ENCODE measurements around the gene ABCD1. TPM values are rescaled to one million over a fixed set of nuclear protein-coding genes. Genes with fewer than 3 reads are reported as not detected.
"Not testable (repeated sequence)": the region's sequence is repeated elsewhere in the genome, so short reads cannot be mapped to it uniquely, and the experiment has no call there.

ABCD1 gene
- total RNA-seq, 1 donor from 2014 or later, result 20.3 TPM

DNA sequence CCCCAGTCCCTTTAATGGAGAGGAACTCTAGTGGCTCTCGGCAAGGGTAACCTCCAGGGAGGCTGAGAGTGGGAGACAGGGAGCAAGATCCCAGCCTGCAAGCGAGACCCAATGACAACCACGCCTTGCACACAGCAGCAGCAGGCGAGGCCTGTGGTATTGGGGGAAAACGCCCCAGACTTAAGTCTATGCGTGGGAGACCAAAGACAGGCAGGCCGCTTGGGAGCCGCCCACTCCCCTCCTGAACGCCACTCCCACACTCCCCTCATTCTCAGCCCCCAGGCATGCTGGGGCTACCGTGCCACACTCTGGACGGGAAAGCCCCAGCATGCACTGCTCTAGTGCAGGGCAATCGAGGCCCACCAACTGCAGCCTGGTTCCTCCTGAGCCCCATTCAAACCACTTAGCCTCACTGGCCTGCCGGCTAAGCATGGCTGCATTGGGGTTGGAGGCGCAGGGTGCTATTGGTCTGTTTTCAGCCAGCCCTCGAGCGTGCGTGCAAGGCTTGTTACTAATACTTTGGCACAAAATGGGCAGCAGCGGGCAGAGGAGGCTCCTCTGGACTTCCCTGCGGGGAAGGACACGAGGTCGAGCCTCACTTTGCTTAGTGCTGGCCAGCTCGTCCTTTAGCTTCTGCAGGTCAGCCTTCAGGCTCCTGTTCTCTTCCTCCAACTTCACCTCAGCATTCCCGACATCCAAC is 22.2 kb upstream of the ABCD1 start:
- peaks cover 9% of the 10 kb centered on the region for H3K9me3 Mint-ChIP-seq (ENCODE audit: low read depth)
- TF ChIP-seq CTCF (IDR thresholded peaks at IDR 0.05), result no peak
- H3K27me3 Mint-ChIP-seq (ENCODE audit: low read depth), result no peaks in the 10 kb centered on the region
- peaks cover 14% of the 10 kb centered on the region for H3K4me1 Mint-ChIP-seq (ENCODE audit: low read depth)
- H3K36me3 Mint-ChIP-seq (ENCODE audit: low read depth), result no peaks in the 10 kb centered on the region
- no peak for DNase-seq (ENCODE audit: low spot score)
- no peak overlapping the region for H3K27ac Mint-ChIP-seq (ENCODE audit: unreplicated experiment)
- H3K4me3 Mint-ChIP-seq (ENCODE audit: unreplicated experiment), result no peak overlapping the region

DNA sequence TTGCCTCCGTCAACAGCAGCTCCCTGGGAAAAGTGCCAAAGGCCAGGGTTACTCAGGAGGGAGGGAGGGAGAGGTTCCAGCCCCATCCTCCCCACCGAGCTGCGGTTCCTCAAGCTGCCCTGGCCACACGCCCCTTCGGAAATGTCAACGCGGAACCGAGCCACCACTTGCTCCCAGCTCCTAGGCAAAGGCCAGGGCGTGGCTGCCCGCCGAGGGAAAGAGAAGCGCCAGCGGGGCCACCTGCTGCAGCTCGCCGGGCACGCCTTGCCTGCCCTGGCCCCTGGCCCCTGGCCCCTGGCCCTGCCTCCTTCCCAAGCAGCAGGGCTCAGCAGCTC is 21.7 kb upstream of the ABCD1 start:
- Mint-ChIP-seq H3K4me1 (ENCODE audit: low read depth) (peaks cover 14% of the 10 kb centered on the region), H3K27ac (ENCODE audit: unreplicated experiment) (no peak overlapping the region), H3K27me3 (ENCODE audit: low read depth) (no peaks in the 10 kb centered on the region), H3K4me3 (ENCODE audit: unreplicated experiment) (no peak overlapping the region), H3K36me3 (ENCODE audit: low read depth) (no peaks in the 10 kb centered on the region), H3K9me3 (ENCODE audit: low read depth) (peaks cover 9% of the 10 kb centered on the region)
- no peak for TF ChIP-seq CTCF (IDR thresholded peaks at IDR 0.05)
- DNase-seq (ENCODE audit: low spot score), result no peak

DNA sequence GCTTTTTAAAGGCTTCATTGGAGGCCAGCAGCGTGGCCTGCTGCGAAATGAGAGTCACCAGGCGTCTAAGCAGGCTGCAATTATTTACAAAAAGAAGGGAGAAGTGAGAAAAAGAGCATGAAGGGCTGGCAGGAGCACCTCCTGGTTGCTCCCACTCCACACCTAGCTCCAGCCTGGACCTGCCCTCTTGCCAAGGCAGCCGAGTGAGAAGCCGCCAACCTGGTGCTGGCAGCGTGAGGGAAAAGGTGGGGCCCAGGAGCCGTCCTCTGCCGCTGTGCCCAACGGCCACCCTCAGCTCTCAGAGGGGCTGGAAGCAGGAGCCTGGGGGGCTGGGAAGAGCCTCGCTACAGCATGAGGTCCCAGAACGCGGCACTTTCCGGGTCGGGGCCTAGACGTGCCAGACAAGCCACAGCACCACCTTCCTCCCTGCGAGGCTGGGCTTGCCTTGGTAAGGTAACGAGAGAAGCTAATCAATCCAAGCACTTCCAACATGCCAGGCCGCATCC is 20.6 kb upstream of the ABCD1 start:
- Mint-ChIP-seq H3K36me3 (ENCODE audit: low read depth) (no peaks in the 10 kb centered on the region), H3K27ac (ENCODE audit: unreplicated experiment) (no peak overlapping the region), H3K27me3 (ENCODE audit: low read depth) (no peaks in the 10 kb centered on the region), H3K4me3 (ENCODE audit: unreplicated experiment) (no peak overlapping the region), H3K4me1 (ENCODE audit: low read depth) (peaks cover 22% of the 10 kb centered on the region), H3K9me3 (ENCODE audit: low read depth) (peaks cover 9% of the 10 kb centered on the region)
- no peak for TF ChIP-seq CTCF (IDR thresholded peaks at IDR 0.05)
- DNase-seq (ENCODE audit: low spot score), result no peak

- H3K4me1 Mint-ChIP-seq (ENCODE audit: low read depth), result peaks cover 22% of the 10 kb centered on the region
- not testable (repeated sequence) for H3K36me3 Mint-ChIP-seq (ENCODE audit: low read depth); H3K27ac Mint-ChIP-seq (ENCODE audit: unreplicated experiment); DNase-seq (ENCODE audit: low spot score); H3K27me3 Mint-ChIP-seq (ENCODE audit: low read depth); H3K4me3 Mint-ChIP-seq (ENCODE audit: unreplicated experiment); H3K9me3 Mint-ChIP-seq (ENCODE audit: low read depth)
These were observed 19.8 kb upstream of the ABCD1 start for GRCh38 chrX:153704631-153705402.

DNA sequence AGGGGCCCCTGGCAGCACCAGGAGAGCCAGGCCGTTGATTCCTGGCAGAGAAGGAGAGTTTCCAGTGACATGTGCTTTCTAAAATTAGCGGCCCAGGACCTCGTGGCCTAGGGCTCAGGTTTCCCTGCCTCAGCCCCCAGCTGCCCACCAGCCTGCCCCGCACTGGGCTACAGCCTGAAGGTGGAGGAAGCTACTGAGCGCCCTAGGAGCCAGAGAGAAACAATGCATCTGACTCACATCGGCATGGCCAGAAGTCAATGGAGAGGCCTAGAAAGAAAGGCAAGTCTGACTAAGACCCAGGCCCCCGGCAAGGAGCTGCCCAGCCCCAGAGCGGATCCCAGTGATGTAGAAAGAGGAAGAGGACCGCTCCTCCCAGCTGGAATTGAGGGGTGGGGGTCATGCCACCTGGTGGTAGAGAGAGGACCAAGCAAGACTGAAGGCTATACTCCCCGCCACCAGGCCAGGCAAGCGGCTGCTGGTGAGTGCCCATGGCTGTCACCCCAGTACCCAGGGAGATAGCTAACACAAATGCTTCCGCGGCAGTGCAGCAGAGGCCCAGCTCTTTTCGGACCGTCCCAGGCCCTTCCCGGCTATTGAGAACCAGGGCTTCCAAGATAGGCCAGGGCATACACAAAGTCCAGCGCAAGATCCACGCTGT is 19.1 kb upstream of the ABCD1 start:
- not testable (repeated sequence) for H3K36me3 Mint-ChIP-seq (ENCODE audit: low read depth); H3K27ac Mint-ChIP-seq (ENCODE audit: unreplicated experiment); H3K9me3 Mint-ChIP-seq (ENCODE audit: low read depth); H3K4me3 Mint-ChIP-seq (ENCODE audit: unreplicated experiment); H3K27me3 Mint-ChIP-seq (ENCODE audit: low read depth); DNase-seq (ENCODE audit: low spot score)
- peak; percentile 44 for TF ChIP-seq CTCF (IDR thresholded peaks at IDR 0.05)
- peaks cover 20% of the 10 kb centered on the region for H3K4me1 Mint-ChIP-seq (ENCODE audit: low read depth)
